OCI-M1 (cell line): Measurements from ENCODE around the gene MIF.
"Not testable (repeated sequence)": the region's sequence is repeated elsewhere in the genome, so short reads cannot be mapped to it uniquely, and the experiment has no call there.

Experiments used
- DNase-seq: peaks from one replicate; lab custom pipeline; 2025; lab: John Stamatoyannopoulos, UW

The MIF gene

DNA sequence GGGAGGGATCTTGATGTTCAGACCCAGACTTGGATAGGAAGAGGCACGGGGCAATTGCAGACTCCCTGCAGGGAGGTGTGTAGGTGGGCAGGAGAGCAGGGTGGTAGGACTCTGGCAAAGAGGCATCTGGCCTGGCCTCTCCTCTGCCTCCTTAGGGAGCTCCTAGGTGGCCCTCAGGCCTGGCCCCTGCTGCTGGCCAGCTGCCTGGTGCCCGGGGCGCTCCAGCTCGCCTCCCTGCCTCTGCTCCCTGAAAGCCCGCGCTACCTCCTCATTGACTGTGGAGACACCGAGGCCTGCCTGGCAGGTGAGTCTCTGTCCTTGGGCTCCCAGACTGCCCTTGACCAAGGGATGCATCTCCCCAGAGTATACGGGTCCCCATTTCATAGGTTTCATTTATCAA lies 16.6 kb upstream of the MIF start:
- DNase-seq = no peak

DNA sequence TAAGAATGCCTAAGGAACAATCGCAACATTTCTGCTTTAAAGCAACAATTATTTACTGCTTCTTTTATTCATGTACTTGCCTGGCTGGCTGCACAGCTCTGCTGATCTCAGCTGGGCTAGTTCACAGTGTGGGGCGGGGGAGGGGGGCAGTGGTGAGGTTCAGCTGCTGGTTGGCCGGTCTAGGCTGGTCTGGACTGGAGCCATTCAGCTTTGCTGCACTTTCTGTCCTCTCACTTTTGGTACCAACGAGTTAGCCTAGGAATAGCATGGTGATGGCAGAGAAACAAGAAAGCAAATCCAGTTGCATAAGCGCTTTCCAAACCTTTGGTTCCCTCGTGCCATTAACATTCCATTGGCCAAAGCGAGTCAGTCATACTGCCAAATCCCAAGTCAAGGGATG lies 16.0 kb upstream of the MIF start:
- DNase-seq = peak; percentile 37

DNA sequence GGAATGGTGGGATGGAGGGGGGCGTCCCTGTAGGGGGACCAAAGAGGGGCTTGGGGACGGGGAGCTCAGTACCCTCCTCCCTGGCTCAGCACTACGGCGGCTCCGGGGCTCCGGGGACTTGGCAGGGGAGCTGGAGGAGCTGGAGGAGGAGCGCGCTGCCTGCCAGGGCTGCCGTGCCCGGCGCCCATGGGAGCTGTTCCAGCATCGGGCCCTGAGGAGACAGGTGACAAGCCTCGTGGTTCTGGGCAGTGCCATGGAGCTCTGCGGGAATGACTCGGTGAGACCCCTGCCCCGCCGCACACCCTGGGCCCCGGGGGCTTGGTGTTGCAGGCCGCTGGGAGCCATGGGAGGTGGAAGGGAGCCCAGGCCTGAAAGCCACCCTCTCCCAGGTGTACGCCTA lies 11.8 kb upstream of the MIF start:
- no peak for DNase-seq

DNA sequence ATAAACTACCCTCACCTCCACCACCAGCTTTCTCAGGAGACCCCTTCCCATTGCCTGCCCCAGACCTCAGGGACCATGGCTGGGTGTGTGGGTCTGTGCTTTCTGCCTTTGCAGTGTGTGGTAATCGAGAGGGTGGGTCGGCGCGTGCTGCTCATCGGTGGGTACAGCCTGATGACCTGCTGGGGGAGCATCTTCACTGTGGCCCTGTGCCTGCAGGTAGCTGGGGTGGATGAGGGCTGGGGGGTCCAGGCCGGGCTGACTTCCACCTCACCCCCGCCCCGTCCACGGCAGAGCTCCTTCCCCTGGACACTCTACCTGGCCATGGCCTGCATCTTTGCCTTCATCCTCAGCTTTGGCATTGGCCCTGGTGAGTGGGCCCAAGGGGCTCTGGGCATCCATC lies 10.5 kb upstream of the MIF start:
- DNase-seq = no peak

DNA sequence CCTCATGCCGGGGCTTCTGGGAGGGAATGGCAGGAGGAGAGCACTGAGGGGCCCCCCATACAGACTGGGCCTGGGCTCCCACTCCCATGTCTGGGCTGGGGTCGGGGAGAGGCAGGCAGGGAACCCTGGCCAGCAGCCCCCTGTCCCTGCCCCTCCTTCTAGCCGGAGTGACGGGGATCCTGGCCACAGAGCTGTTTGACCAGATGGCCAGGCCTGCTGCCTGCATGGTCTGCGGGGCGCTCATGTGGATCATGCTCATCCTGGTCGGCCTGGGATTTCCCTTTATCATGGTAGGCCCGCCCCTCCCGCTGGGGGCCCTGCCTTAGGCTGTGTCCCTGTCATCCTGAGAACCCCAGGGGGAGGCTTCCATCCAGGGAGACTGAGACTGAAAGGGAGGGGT lies 10.0 kb upstream of the MIF start:
- DNase-seq = no peak

DNA sequence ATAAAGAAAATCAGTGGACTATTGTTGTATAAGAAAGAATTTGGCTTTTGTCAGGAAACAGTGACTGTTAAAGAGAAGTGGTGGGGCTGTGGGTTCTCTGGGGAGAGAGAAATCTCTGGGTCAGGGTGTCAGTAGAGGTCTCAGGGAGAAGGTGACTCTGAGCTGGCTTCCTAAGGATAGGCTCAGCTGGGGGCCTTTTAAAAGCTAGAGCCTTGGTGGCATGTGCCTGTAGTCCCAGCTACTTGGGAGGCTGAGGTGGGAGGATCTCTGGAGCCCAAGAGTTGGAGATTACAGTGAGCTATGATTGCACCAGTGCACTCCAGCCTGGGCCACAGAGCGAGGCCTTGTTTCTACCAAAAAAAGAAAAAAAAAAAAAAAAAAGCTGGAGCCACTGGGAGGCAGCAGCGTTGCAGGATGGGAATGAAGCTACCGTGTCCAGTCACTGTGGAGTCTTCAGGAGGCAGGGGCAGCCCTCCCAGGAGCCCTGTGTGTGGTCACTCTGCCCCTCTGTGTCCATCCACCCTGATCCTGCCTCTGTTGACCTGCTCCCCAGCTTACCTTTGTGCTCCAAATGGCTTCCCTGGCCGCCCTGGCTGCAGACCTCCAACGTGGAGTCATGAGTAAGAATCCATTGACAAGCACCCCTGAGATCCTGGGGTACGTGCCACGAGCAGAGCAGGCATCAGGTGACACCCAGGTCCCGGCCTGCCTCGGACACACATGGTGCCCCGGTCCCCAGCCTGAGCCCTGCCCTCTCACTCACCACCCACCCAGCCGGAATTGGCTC lies 5.4 kb upstream of the MIF start:
- DNase-seq = peak; percentile 72

DNA sequence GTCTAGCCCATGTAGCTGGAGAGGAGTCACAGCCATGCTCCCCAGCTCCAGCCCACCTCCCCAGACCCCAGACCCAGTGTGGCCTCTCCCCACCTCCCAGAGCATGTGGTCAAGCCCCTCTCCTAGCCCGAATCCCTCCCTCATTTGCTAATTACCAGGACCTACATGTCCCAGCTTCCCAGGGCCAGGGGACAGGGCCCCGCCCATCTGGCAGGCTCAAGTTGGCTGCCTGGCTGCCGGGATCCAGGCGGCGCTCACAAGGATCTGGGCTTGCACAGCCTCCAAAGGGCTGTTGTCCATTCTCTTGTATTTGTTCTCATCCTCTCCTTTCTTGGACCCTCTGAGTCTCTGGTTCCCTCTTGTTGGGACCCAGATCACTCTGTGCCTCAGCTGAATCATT lies 4.6 kb upstream of the MIF start:
- DNase-seq = no peak

DNA sequence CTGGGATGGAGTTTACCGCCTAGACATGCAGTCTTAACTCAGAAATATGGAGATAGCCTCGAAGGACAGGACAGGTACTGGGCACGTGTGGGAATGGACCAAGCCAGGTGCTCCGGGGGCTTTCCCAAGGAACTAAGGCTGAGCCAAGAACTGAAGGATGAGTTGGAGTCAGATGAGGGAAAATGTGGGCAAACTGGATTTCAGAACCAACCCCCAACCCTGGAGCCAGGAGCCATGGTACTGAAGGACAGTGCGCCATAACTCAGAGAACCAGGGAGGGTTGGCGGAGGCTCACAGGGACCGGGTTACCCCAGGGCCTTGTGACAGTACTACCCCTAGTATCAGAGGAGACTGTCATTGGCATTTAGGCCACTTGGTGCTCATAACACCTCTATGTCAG lies 2.5 kb upstream of the MIF start:
- no peak for DNase-seq

DNA sequence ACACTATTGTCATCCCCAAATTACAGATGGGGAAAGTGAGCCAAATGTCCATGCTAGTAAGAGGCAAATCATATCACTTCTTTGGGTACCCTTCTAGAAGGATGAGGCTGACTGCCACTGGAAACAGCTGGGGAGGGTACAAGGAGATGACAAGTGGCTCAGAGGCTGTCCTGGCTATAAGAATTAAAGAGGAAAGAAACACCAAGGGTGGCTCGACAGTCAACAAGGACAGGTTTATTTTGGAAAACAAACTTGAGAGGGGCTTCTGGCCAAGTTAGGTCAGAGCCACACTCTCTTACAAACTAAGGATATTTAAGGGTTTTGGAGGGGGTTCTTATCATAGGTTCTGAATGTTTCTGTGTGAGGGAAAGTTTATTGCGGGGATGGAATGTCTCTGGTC lies 2.1 kb upstream of the MIF start:
- DNase-seq = no peak

DNA sequence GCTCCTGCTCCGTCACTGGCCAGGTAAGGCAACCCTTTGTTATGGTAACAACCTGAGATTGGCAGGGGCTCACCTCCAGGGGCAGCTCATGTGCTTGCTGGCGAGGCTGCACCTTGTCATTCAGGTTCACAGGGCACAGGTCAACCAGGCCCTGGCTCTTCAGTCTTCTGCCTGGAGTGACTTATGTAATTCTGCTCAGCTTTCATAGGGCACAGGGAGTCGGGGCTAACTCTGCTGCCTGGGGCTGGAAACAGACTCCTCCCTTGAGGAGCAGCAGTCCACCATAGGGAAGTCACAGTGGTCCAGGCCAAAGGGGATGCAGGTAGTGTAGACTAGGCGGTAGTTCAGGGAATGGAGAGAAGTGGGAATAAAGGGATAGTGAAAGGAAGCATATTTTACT lies 1.5 kb upstream of the MIF start:
- DNase-seq = no peak

DNA sequence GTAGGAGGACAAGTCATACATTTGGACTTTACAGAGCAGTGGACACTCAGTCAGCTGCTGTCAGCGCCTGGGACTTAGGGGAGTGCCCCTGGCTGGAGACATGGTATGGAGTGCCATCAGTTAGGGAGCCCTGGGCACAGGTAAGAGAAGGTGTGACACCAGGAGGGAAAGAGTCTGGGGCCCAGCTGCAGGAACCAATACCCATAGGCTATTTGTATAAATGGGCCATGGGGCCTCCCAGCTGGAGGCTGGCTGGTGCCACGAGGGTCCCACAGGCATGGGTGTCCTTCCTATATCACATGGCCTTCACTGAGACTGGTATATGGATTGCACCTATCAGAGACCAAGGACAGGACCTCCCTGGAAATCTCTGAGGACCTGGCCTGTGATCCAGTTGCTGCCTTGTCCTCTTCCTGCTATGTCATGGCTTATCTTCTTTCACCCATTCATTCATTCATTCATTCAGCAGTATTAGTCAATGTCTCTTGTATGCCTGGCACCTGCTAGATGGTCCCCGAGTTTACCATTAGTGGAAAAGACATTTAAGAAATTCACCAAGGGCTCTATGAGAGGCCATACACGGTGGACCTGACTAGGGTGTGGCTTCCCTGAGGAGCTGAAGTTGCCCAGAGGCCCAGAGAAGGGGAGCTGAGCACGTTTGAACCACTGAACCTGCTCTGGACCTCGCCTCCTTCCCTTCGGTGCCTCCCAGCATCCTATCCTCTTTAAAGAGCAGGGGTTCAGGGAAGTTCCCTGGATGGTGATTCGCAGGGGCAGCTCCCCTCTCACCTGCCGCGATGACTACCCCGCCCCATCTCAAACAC lies 850 bp upstream of the MIF start:
- DNase-seq = peak; percentile 70

DNA sequence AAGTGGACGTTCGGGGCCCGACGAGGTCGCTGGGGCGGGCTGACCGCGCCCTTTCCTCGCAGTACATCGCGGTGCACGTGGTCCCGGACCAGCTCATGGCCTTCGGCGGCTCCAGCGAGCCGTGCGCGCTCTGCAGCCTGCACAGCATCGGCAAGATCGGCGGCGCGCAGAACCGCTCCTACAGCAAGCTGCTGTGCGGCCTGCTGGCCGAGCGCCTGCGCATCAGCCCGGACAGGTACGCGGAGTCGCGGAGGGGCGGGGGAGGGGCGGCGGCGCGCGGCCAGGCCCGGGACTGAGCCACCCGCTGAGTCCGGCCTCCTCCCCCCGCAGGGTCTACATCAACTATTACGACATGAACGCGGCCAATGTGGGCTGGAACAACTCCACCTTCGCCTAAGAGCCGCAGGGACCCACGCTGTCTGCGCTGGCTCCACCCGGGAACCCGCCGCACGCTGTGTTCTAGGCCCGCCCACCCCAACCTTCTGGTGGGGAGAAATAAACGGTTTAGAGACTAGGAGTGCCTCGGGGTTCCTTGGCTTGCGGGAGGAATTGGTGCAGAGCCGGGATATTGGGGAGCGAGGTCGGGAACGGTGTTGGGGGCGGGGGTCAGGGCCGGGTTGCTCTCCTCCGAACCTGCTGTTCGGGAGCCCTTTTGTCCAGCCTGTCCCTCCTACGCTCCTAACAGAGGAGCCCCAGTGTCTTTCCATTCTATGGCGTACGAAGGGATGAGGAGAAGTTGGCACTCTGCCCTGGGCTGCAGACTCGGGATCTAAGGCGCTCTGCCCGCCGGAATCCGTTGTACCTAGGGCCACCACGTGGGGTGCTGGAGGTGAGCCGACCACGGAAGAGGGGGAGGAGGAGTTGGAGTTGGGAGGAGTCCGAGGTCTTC lies 771 bp downstream of the MIF start:
- peak; percentile 95 for DNase-seq

DNA sequence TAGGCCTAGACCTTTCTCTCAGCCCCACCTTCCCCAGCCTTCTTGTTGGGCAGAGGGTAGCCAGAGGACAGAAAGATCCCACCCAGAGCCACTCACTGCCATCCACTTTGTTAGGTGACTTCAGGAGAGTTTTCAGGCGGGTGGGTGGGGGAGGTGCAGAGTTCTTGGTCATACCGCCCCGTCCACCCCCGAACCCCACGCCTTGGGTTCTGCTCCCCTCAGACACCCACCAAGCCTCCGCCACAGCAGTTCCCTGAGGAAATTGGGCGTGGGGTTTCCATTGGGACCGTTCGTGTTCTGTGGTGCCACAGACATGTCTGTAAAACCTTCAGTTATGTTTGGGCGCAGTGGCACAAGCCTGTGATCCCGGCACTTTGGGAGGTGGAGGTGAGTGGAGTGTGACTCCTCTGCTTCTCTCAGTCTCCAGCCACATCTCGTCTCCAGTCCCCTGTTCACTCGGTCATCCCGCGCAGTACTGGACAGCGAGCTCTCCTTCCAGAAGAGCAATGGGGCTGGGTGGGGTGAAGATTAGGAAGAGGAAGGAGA lies 1.5 kb downstream of the MIF start:
- no peak for DNase-seq

DNA sequence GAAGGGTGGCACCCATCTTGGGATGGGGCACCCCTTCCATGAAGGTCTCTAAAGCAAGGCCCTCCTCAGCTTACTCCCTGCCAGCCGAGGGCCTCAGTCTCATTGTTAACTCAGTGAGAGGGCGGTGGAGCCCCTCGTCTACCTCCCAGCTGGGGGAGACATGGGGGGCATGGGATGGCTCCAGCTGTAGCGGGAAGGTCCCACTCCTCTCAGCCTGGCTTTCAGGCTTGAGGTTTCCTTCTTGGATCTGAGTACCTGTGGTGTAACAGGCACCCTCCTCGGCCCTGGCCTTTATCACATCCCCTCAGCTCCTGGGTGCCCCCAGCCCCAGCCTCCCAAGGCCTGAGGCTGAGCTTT lies 2.0 kb downstream of the MIF start:
- no peak for DNase-seq

DNA sequence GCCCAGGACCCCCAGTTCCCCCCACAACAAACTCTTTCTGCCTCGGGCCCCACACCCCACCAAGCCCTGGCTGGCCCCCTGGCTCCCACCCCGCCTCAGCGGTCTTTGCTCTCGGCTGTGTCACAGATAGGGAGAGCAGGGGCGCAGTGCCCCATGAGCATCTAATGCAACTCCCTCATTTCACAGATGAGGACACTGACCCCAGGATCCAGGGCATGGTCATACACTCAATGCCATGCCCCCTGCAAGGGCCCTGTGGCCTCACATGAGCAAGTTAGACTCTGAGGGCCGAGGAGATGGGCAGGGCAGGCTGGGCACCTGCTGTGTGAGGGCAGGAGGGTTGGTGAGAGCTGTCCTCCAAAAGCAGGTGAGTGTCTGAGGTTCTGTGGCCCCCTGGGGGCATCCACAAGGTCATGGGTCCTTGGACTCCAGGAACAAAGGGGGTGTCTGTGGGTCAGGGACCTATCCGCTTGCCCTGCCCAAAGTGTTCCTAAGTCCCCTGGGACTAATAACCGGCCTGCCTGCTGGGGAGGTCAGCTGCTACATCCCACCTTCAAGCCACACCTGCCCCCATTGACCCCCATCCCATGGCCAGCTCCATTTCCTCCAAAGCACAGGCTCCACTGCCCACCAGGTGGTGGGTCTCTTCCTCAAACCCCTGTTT lies 2.5 kb downstream of the MIF start:
- DNase-seq = no peak

DNA sequence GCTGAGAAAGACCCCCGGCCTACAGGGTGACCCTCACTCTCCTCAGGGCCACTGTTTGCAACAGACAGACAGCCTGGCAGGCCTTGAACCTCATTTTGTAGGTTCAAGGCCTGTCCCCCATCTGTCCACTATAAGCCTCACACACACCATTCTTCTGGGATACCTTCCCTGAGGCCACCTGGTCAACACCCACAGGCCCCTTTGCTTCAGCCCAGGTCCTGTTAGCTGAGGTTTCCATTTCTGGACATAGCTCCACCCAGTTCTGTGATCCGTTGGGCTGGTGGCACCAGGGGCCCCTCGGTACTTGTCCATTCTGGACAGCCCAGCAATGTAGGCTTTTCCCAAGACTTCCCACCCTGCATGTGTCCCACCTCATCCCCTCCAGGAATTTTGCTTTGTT lies 3.1 kb downstream of the MIF start:
- DNase-seq = no peak

DNA sequence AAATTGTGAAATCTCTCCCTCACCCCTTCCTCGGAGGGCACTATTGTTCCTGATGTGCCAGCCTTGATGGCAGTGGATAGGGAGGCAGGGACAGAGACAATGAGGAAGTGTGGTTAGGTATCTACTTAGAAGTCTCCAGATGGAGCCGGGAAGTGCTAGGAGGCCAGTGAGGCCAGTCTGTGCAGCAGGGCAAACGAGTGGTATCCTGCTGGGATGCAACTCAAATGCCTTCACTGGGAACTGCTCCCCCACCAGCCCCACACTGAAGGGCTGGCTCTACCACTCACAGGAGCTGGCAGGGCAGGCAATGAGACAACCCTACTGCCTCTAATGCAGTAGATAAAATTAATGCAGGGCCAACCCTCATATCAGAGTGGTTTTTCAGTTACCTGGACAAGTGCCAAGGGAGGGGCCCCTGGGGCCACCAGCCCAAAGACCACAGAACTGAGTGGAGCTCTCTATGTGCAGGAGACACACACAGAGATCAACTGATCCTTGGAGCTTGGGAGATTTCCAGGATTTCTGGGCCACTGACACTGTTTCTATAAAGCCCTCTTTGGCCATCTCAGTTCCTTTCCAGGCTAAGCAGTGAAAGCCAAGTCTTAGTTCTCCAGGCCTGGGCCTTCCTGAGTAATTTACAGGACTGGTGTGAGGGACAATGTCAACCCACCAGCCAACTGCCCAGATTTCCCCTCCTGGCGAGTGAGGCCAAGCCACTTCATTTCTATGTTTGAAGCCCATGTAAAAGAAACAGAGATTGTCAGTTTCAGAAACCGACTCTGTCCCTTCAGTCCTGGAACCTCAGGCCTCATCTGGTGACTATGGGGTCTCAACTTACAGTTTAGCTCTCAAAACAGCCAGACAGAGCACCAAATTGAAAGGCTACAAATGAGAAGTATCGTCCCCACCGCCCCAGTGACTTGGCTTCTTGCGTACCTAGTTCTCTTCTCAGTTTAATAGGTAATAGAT lies 4.1 kb downstream of the MIF start:
- DNase-seq = peak; percentile 73

DNA sequence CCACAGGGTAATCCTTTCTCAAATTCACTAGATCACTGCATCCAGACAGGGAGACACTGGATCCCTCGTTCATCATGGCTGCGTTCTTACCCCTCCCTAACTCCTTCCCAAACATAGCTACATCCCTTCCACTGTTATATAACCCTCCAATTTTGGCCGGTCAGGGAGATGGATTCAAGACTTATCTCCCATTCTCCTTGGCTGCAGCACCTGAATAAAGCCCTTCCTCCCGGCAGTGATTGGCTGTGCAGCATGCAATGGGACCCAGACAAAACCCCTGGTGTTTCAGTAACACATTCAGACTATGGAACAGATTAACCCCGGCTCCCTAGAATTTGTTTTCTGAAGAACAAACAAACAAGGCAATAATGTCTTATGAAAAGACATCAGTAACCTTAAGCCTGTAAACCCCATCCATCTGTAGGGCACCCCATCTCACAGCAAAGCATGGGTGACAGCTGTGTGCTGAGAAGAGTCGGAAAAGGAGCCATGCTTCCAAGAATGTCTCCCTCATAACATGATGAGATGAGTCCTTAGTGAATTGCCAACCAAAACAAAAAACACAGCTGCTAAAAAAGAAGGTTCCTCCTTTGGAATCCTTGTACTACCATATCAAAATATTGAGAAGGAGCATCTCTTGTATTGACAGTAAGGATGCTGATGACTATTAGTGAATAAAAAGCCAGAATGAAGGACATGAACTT lies 5.0 kb downstream of the MIF start:
- DNase-seq = no peak

DNA sequence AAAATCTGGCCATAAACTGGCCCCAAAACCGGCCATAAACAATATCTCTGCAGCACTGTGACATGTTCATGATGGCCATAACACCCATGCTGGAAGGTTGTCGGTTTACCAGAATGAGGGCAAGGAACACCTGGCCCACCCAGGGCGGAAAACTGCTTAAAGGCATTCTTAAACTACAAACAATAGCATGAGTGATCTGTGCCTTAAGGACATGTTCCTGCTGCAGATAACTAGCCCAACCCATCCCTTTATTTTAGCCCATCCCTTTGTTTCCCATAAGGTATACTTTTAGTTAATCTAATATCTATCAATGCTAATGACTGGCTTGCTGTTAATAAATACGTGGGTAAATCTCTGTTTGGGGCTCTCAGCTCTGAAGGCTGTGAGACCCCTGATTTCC lies 6.0 kb downstream of the MIF start:
- DNase-seq = not testable (repeated sequence)

DNA sequence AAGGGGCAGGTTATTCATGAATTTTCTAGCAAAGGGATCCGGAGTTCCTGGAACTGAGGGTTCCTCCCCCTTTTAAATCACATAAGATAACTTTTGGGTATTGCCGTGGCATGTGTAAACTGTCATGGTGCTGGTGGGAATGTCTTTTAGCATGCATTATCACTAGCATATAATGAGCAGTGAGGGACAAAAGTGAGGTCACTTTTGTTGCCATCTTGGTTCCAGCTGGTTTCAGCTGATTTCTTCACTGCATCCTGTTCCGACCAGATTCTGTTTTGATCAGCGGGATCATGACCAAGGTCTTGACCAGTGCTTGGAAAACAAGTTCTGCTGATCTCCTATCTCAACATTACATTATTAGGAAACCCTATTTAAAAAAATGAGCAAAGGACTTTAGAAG lies 7.4 kb downstream of the MIF start:
- peak; percentile 32 for DNase-seq
